ENCODE data around the gene GALM.

DNA sequence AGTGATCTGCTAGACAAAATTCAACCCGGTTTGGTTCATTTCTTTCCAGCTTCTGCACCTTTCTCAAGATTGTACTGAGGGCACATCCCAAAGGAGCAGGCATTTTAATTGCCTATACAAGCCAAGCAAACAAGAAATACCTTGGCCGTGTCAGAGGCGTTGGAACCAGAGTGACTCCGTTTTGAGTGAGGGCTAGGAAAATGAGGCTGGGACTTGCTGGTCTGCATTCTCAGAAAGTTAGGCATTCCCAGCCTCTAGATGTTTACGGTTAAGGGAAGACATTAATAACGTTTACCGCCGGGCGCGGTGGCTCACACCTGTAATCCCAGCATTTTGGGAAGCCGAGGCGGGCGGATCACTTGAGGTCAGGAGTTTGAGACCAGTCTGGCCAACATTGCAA lies 110.6 kb downstream of the GALM start:
- TF ChIP-seq, protein P1, sequence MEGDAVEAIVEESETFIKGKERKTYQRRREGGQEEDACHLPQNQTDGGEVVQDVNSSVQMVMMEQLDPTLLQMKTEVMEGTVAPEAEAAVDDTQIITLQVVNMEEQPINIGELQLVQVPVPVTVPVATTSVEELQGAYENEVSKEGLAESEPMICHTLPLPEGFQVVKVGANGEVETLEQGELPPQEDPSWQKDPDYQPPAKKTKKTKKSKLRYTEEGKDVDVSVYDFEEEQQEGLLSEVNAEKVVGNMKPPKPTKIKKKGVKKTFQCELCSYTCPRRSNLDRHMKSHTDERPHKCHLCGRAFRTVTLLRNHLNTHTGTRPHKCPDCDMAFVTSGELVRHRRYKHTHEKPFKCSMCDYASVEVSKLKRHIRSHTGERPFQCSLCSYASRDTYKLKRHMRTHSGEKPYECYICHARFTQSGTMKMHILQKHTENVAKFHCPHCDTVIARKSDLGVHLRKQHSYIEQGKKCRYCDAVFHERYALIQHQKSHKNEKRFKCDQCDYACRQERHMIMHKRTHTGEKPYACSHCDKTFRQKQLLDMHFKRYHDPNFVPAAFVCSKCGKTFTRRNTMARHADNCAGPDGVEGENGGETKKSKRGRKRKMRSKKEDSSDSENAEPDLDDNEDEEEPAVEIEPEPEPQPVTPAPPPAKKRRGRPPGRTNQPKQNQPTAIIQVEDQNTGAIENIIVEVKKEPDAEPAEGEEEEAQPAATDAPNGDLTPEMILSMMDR (optimal IDR thresholded peaks at IDR 0.05 in 1 of 3, IDR thresholded peaks at IDR 0.05 in 1 of 3, conservative IDR thresholded peaks at IDR 0.05 in 1 of 3; ENCODE audit: extremely low read depth in 1 of 3, insufficient read depth in 2 of 3, low read length in 3 of 3), result no peak
- TF ChIP-seq EZH2 (IDR thresholded peaks at IDR 0.05; ENCODE audit: low read length), result no peak
